ENCODE measurements around the gene MAPK10. TPM values are rescaled to one million over a fixed set of nuclear protein-coding genes. Genes with fewer than 3 reads are reported as not detected.

The MAPK10 gene
- total and polyA plus RNA-seq, 2 experiments from 2014 or later, result 3.6 to 8.1 TPM

- Histone ChIP-seq H3K4me2 (no peak overlapping the region), H3K79me2 (replicated peaks; ENCODE audit: insufficient read depth) (no peaks in the 10 kb centered on the region), H3K4me1 (ENCODE audit: insufficient read depth) (no peaks in the 10 kb centered on the region), H3F3A (replicated peaks; ENCODE audit: low read depth) (no peaks in the 10 kb centered on the region), H3K9me2 (ENCODE audit: insufficient read depth) (no peaks in the 10 kb centered on the region), H3K36me3 (ENCODE audit: insufficient read depth) (no peaks in the 10 kb centered on the region), H3K27me3 (ENCODE audit: insufficient read depth) (no peaks in the 10 kb centered on the region), H3K27ac (ENCODE audit: low read depth) (no peak overlapping the region), H3K4me3 (no peak overlapping the region), H4K20me1 (replicated peaks; ENCODE audit: insufficient read depth) (no peaks in the 10 kb centered on the region), H2AFZ (no peak overlapping the region)
- Mint-ChIP-seq H3K9me3 (no peaks in the 10 kb centered on the region), H3K27me3 (ENCODE audit: insufficient read depth, low read depth, poor library complexity) (peaks cover 5% of the 10 kb centered on the region), H3K27ac (no peak overlapping the region), H3K36me3 (ENCODE audit: low read depth) (no peaks in the 10 kb centered on the region), H3K4me1 (no peaks in the 10 kb centered on the region), H3K4me3 (no peak overlapping the region)
- ATAC-seq (no peak), DNase-seq (ENCODE audit: low spot score) (no peak)
- TF ChIP-seq JUNB (IDR thresholded peaks at IDR 0.05; ENCODE audit: unreplicated experiment) (no peak), NANOG (IDR thresholded peaks at IDR 0.05; ENCODE audit: borderline replicate concordance) (no peak), ZNF462 (CRISPR knock-in tag; IDR thresholded peaks at IDR 0.05) (no peak), ZNF331 (CRISPR knock-in tag; IDR thresholded peaks at IDR 0.05; ENCODE audit: low read depth) (no peak), CTCF (conservative IDR thresholded peaks at IDR 0.05; ENCODE audit: low read depth in 2 of 2) (no peak), STAT1 (IDR thresholded peaks at IDR 0.05; ENCODE audit: unreplicated experiment) (no peak), EZH2phosphoT487 (IDR thresholded peaks at IDR 0.05; ENCODE audit: unreplicated experiment) (no peak), ETS1 (IDR thresholded peaks at IDR 0.05) (no peak), REST (IDR thresholded peaks at IDR 0.05; ENCODE audit: unreplicated experiment) (no peak), CREB1 (CRISPR knock-in tag; IDR thresholded peaks at IDR 0.05; ENCODE audit: low read depth) (no peak), EZH2 (IDR thresholded peaks at IDR 0.05; ENCODE audit: low read depth, unreplicated experiment) (no peak), ZNF114 (CRISPR knock-in tag; IDR thresholded peaks at IDR 0.05) (no peak), POLR2AphosphoS5 (IDR thresholded peaks at IDR 0.05; ENCODE audit: low read depth) (no peak)
Measured at GRCh38 chr4:85986266-85986665, 373.6 kb downstream of the MAPK10 start.

Data from GM23338 (cell line).